GM10248 (cell line): ENCODE data around the gene TMEM45A.

Experiments used
- CTCF ChIA-PET: fragments of 300-600 bp; sonication (Branson Sonifier 250); formaldehyde crosslinking; extraction: SDS; loops from one replicate; lab custom pipeline; 2021; ENCODE audit warnings: antibody characterized with exemption; lab: Yijun Ruan, JAX
- POLR2A ChIA-PET: fragments of 350-650 bp; sonication (Branson Sonifier 250); formaldehyde crosslinking; extraction: SDS; loops from one replicate; lab custom pipeline; 2020; ENCODE audit warnings: antibody characterized with exemption; lab: Yijun Ruan, JAX
- DNase-seq: peaks from one replicate; pipeline ENCODE4 v3.0.0; 2012; ENCODE audit errors: extremely low spot score
- CTCF ChIP-seq: IDR thresholded peaks from 2 replicates; pipeline ENCODE4 v1.5.1; 2012; ENCODE audit warnings: mild to moderate bottlenecking, low read depth; ENCODE audit errors: extremely low read depth, missing control alignments, control extremely low read depth

The TMEM45A gene

GRCh38 chr3:100525753-100526612 lies 33.6 kb downstream of the TMEM45A start:
- DNase-seq, result no peak
- TF ChIP-seq CTCF, result no peak

GRCh38 chr3:100526613-100527346 lies 34.4 kb downstream of the TMEM45A start:
- ChIA-PET CTCF (interaction anchor here (3.1 kb wide), 1 partner anchor 19 kb away, joined by 8 read pairs; no protein-coding TSS in a partner anchor), POLR2A (interaction anchor here (0.5 kb wide), 1 partner anchor 1047 kb away, joined by 4 read pairs; the partner anchor contains the start of gene PCNP)
- TF ChIP-seq CTCF, result no peak
- DNase-seq, result no peak

More at GRCh38 chr3:100525753-100526612, 33.6 kb downstream of the TMEM45A start:
- ChIA-PET CTCF (interaction anchor here (0.7 to 1.3 kb wide), 2 partner anchors 8 to 25 kb away, joined by 3 to 4 read pairs; no protein-coding TSS in a partner anchor), POLR2A (interaction anchor here (0.5 kb wide), 1 partner anchor 1048 kb away, joined by 4 read pairs; the partner anchor contains the start of gene PCNP)

GRCh38 chr3:100527347-100527735 lies 34.9 kb downstream of the TMEM45A start:
- POLR2A ChIA-PET, result no interaction called here
- CTCF ChIA-PET, result interaction anchor here (3.1 kb wide), 1 partner anchor 18 kb away, joined by 8 read pairs; no protein-coding TSS in a partner anchor
- TF ChIP-seq CTCF, result no peak
- DNase-seq, result no peak

- ChIA-PET POLR2A (no interaction called here), CTCF (interaction anchor here (1.0 to 1.3 kb wide), 2 partner anchors 10 to 68 kb away, joined by 3 read pairs; no protein-coding TSS in a partner anchor)
- TF ChIP-seq CTCF, result no peak
- no peak for DNase-seq
Observed at GRCh38 chr3:100531093-100531492, 38.7 kb downstream of the TMEM45A start.

GRCh38 chr3:100532411-100532810 lies 40.0 kb downstream of the TMEM45A start:
- TF ChIP-seq CTCF, result no peak
- CTCF ChIA-PET, result interaction anchor here (0.9 to 2.8 kb wide), 7 partner anchors 7 to 70 kb away, joined by 3 to 9 read pairs (median 4); no protein-coding TSS in a partner anchor
- POLR2A ChIA-PET, result no interaction called here
- DNase-seq, result no peak

- ChIA-PET POLR2A (no interaction called here), CTCF (interaction anchor here (0.9 to 2.8 kb wide), 5 partner anchors 8 to 70 kb away, joined by 3 to 9 read pairs (median 4); no protein-coding TSS in a partner anchor)
- DNase-seq, result no peak
- no peak for TF ChIP-seq CTCF
Observed at GRCh38 chr3:100533176-100533575, 40.8 kb downstream of the TMEM45A start.
